Spleen (tissue), 7 donors: ENCODE results near the gene AHNAK.

Experiments used
- CTCF ChIP-seq, 11 experiments: fragments of 200-600 bp in 7 of 11; fragments of 450-650 bp in 4 of 11; sonication (generic) in 4 of 11; IDR thresholded peaks in 8 of 11; conservative IDR thresholded peaks in 3 of 11; 1 replicate in 7 of 11; 2 replicates in 4 of 11; pipeline versions ENCODE4 v1.4.0 to v1.8.0; 2016 to 2021; ENCODE audit warnings: antibody characterized with exemption in 11 of 11, inconsistent platforms in 4 of 11, mild to moderate bottlenecking in 1 of 11
- POLR2A ChIP-seq, 3 donors: fragments of 450-650 bp; IDR thresholded peaks; one replicate each; pipeline ENCODE4 v1.5.1; 2017; ENCODE audit warnings: antibody characterized with exemption in 3 of 3, mild to moderate bottlenecking in 1 of 3
- POLR2AphosphoS5 ChIP-seq, 3 donors: sonication (generic); formaldehyde crosslinking; IDR thresholded peaks; one replicate each; pipeline ENCODE4 v1.5.1; 2017; ENCODE audit warnings: antibody characterized with exemption in 3 of 3
- donor health status: DM: no; HTN: no; CAD: no; lungs with moderate emphysema.
- donor health status: DM: no; HTN: no; CAD: no.
- donor health status: DM: no; HTN: no; CAD: no.

GRCh38 chr11:62438641-62439040, 108.0 kb downstream of the AHNAK start:
- TF ChIP-seq POLR2A (IDR thresholded peaks at IDR 0.05): no peak
- no peak for TF ChIP-seq CTCF (IDR thresholded peaks at IDR 0.05 in 8 of 11, conservative IDR thresholded peaks at IDR 0.05 in 3 of 11)
- no peak for TF ChIP-seq POLR2AphosphoS5 (IDR thresholded peaks at IDR 0.05)
